MCF 10A (cell line): ENCODE results near the gene OTOF. TPM values are rescaled to one million over a fixed set of nuclear protein-coding genes. Genes with fewer than 3 reads are reported as not detected.

Source experiments
- BruUV-seq: library from RNA; stranded (reverse); fragments of 400-500 nt; replicated peaks from 2 replicates; lab custom pipeline; 2021; lab: Mats Ljungman, UMichigan
- CTCF ChIA-PET: fragments of 300-600 bp; sonication (Branson Sonifier 250); formaldehyde crosslinking; extraction: SDS; loops from one replicate; lab custom pipeline; 2021; ENCODE audit warnings: antibody characterized with exemption, inconsistent platforms; lab: Yijun Ruan, JAX
- POLR2A ChIA-PET: fragments of 300-600, 350-650 bp; sonication (Branson Sonifier 250); formaldehyde crosslinking; extraction: SDS; loops from one replicate; lab custom pipeline; 2020; ENCODE audit warnings: antibody characterized with exemption, inconsistent platforms; lab: Yijun Ruan, JAX
- DNase-seq: peaks from one replicate; pipeline ENCODE4 v3.0.0-alpha.2; 2018; ENCODE audit not compliant: unreplicated experiment
- H3K27ac Mint-ChIP-seq: one replicate; pipeline ENCODE4 v1.8.0; 2022; ENCODE audit warnings: mild to moderate bottlenecking, low read depth, mixed read lengths; ENCODE audit not compliant: unreplicated experiment
- H3K27me3 Mint-ChIP-seq: one replicate; pipeline ENCODE4 v1.8.0; 2022; ENCODE audit warnings: mixed read lengths; ENCODE audit not compliant: insufficient read depth, unreplicated experiment
- H3K36me3 Mint-ChIP-seq: one replicate; pipeline ENCODE4 v1.8.0; 2022; ENCODE audit warnings: mild to moderate bottlenecking, moderate library complexity, mixed read lengths; ENCODE audit not compliant: insufficient read depth, unreplicated experiment
- H3K4me1 Mint-ChIP-seq: one replicate; pipeline ENCODE4 v1.8.0; 2022; ENCODE audit warnings: mixed read lengths; ENCODE audit not compliant: insufficient read depth, unreplicated experiment
- H3K4me3 Mint-ChIP-seq: one replicate; pipeline ENCODE4 v1.8.0; 2022; ENCODE audit warnings: mild to moderate bottlenecking, moderate library complexity, mixed read lengths; ENCODE audit not compliant: unreplicated experiment
- H3K9me3 Mint-ChIP-seq: one replicate; pipeline ENCODE4 v1.8.0; 2022; ENCODE audit warnings: mixed read lengths; ENCODE audit not compliant: unreplicated experiment
- CTCF ChIP-seq: fragments of 200-600 bp; IDR thresholded peaks from one replicate; pipeline ENCODE4 v1.8.0; 2022; ENCODE audit warnings: antibody characterized with exemption, mild to moderate bottlenecking; ENCODE audit not compliant: unreplicated experiment
- intact Hi-C: fragments of 100-400 bp; cut with micrococcal nuclease; formaldehyde crosslinking; loops from 2 replicates; pipeline ENCODE4 v1.14.1; 2022
- total RNA-seq: library from RNA; stranded (reverse); gene quantifications from 2 replicates; pipeline ENCODE4 v1.2.3, GENCODE V29; 2022

OTOF gene
- total RNA-seq, 1 experiment from 2014 or later, result not detected

- Mint-ChIP-seq H3K4me1 (no peaks in the 10 kb centered on the region), H3K9me3 (no peaks in the 10 kb centered on the region), H3K36me3 (no peaks in the 10 kb centered on the region), H3K4me3 (no peak overlapping the region), H3K27me3 (no peaks in the 10 kb centered on the region), H3K27ac (no peak overlapping the region)
- DNase-seq, result no peak
- intact Hi-C loops, result no loop called here
- ChIA-PET POLR2A (no interaction called here), CTCF (no interaction called here)
- no TSS peak for BruUV-seq
- TF ChIP-seq CTCF, result no peak
Observed at GRCh38 chr2:26410764-26411243, 67.1 kb downstream of the OTOF start.

- Mint-ChIP-seq H3K27ac (no peak overlapping the region), H3K4me1 (no peaks in the 10 kb centered on the region), H3K36me3 (no peaks in the 10 kb centered on the region), H3K27me3 (no peaks in the 10 kb centered on the region), H3K4me3 (no peak overlapping the region), H3K9me3 (no peaks in the 10 kb centered on the region)
- intact Hi-C loops, result no loop called here
- no peak for TF ChIP-seq CTCF
- POLR2A ChIA-PET, result interaction anchor here (0.7 to 1.3 kb wide), 3 partner anchors 10 to 14 kb away, joined by 3 to 6 read pairs (median 3); no protein-coding TSS in a partner anchor
- CTCF ChIA-PET, result interaction anchor here (0.6 to 0.7 kb wide), 2 partner anchors 11 to 95 kb away, joined by 3 to 4 read pairs; no protein-coding TSS in a partner anchor
- BruUV-seq, result no TSS peak
- no peak for DNase-seq
Observed at GRCh38 chr2:26409785-26410184, 68.1 kb downstream of the OTOF start.

- CTCF ChIA-PET, result interaction anchor here (1.2 kb wide), 1 partner anchor 337 kb away, joined by 4 read pairs; no protein-coding TSS in a partner anchor
- intact Hi-C loops, result no loop called here
- H3K4me3 Mint-ChIP-seq, result no peak overlapping the region
- H3K27ac Mint-ChIP-seq, result no peak overlapping the region
- no TSS peak for BruUV-seq
- TF ChIP-seq CTCF, result no peak
- no peaks in the 10 kb centered on the region for H3K36me3 Mint-ChIP-seq
- DNase-seq, result no peak
- no peaks in the 10 kb centered on the region for H3K9me3 Mint-ChIP-seq
- POLR2A ChIA-PET, result no interaction called here
- no peaks in the 10 kb centered on the region for H3K4me1 Mint-ChIP-seq
- H3K27me3 Mint-ChIP-seq, result no peaks in the 10 kb centered on the region
Observed at GRCh38 chr2:26407526-26407925, 70.4 kb downstream of the OTOF start.

Other genes with a start within 250 kb of the OTOF start
- gene HADHA, start 233.5 kb downstream of the OTOF start, total RNA-seq, result 132 and 152 TPM in 2 replicates
- gene HADHB, start 233.2 kb downstream of the OTOF start, total RNA-seq, result 126 and 143 TPM in 2 replicates
- gene SELENOI, start 132.0 kb downstream of the OTOF start, total RNA-seq, result 43.8 and 51.0 TPM in 2 replicates
- 0.17 TPM in 1 of 2 replicates, not detected in the other for gene ADGRF3, start 131.3 kb downstream of the OTOF start, total RNA-seq
- not detected in 2 replicates for gene DRC1, start 76.2 kb downstream of the OTOF start, total RNA-seq
- not detected in 2 replicates for gene CIB4, start 163.2 kb upstream of the OTOF start, total RNA-seq
- gene KCNK3, start 214.6 kb upstream of the OTOF start, total RNA-seq, result not detected in 2 replicates